Measurements from ENCODE around the gene RYR1.

The RYR1 gene

GRCh38 chr19:38544569-38545315 lies 111.3 kb downstream of the RYR1 start:
- no peak for TF ChIP-seq CTCF (IDR thresholded peaks at IDR 0.05)
- Histone ChIP-seq H3K4me3 (ENCODE audit: low read depth in 1 of 2, low read length in 1 of 2) (no peak overlapping the region), H3K27me3 (peaks cover 10% of the 10 kb centered on the region), H3K4me1 (ENCODE audit: control insufficient read depth in 1 of 2, insufficient read depth in 1 of 2, low read depth in 1 of 2, low read length in 1 of 2) (no peaks in the 10 kb centered on the region), H3K9me3 (no peaks in the 10 kb centered on the region), H3K27ac (no peak overlapping the region), H3K36me3 (no peaks in the 10 kb centered on the region)

DNA sequence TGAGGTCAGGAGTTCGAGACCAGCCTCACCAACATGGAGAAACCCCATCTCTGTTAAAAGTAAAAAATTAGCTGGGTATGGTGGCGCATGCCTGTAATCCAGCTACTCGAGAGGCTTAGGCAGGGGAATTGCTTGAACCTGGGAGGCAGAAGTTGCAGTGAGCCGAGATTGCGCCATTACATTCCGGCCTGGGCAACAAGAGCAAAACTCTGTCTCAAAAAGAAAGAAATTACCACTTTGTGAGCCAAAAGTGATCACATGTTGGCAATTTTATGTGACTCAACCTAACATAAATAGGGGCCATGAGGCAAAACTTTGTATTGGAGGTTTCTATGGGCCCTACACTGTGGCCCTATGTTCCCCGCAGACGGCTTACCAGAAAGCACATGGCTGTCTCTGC lies 112.1 kb downstream of the RYR1 start:
- Histone ChIP-seq H3K4me3 (ENCODE audit: low read depth in 1 of 2, low read length in 1 of 2) (no peak overlapping the region), H3K36me3 (no peaks in the 10 kb centered on the region), H3K27ac (no peak overlapping the region), H3K9me3 (no peaks in the 10 kb centered on the region), H3K4me1 (ENCODE audit: control insufficient read depth in 1 of 2, insufficient read depth in 1 of 2, low read depth in 1 of 2, low read length in 1 of 2) (no peaks in the 10 kb centered on the region), H3K27me3 (peaks cover 10% of the 10 kb centered on the region)
- no peak for TF ChIP-seq CTCF (IDR thresholded peaks at IDR 0.05)

DNA sequence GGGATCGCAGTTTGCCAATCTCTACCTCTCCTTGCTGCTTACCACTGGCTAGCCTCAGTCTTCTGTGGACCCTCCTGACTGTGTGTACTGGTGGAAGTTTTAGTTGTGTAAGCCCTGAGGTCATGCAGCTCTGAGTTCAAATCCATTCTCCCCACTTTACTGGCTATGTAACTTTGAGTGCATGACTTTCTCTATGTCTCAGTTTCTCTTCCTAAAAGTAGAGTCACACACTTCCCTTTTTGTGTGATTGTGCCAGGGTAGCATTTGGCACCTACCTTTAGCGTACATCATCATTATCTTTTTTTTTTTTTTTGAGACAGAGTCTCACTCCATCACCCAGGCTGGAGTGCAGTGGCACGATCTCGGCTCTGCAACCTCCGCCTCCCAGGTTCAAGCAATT lies 113.9 kb downstream of the RYR1 start:
- no peak overlapping the region for H3K4me3 ChIP-seq (ENCODE audit: low read depth in 1 of 2, low read length in 1 of 2)
- H3K27ac ChIP-seq: no peak overlapping the region
- no peaks in the 10 kb centered on the region for H3K36me3 ChIP-seq
- H3K9me3 ChIP-seq: no peaks in the 10 kb centered on the region
- TF ChIP-seq CTCF (IDR thresholded peaks at IDR 0.05): no peak
- peaks cover 5% of the 10 kb centered on the region for H3K27me3 ChIP-seq
- no peaks in the 10 kb centered on the region for H3K4me1 ChIP-seq (ENCODE audit: control insufficient read depth in 1 of 2, insufficient read depth in 1 of 2, low read depth in 1 of 2, low read length in 1 of 2)

DNA sequence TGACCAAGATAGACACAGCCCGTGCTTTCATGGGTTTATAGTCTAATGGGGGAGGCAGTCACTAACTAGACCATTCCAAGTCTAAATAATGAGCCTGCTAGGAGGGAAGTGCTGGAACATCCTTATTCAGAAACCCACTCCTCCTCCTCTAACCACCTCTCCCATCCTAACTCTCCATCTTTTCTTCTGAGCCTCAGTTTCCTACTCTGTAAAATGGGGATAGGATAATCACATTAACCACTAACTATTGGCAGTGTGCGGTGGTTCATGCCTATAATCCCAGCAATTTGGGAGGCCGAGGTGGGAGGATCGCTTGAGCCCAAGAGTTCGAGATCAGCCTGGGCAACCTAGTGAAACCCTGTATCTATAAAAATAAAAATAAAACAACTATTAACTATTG lies 115.6 kb downstream of the RYR1 start:
- Histone ChIP-seq H3K4me3 (ENCODE audit: low read depth in 1 of 2, low read length in 1 of 2) (no peak overlapping the region), H3K36me3 (no peaks in the 10 kb centered on the region), H3K4me1 (ENCODE audit: control insufficient read depth in 1 of 2, insufficient read depth in 1 of 2, low read depth in 1 of 2, low read length in 1 of 2) (no peaks in the 10 kb centered on the region), H3K27me3 (peaks cover 9% of the 10 kb centered on the region), H3K27ac (no peak overlapping the region), H3K9me3 (no peaks in the 10 kb centered on the region)
- no peak for TF ChIP-seq CTCF (IDR thresholded peaks at IDR 0.05)

DNA sequence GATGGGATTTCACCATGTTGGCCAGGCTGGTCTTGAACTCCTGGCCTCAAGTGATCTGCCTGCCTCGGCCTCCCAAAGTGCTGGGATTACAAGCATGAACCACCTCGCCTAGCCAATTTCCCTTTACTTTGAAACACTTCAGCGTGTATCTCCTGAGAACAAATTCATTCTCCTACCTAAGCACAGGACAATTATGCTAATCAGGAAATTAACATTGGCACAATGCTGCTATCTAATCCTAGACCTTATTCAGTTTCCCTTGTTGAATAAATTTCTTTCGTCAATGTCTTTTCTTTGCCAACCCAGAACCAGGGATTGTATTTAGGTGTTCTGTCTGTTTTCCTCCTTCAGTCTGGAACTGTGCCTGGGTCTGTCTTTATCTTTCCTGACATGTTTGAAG lies 116.5 kb downstream of the RYR1 start:
- Histone ChIP-seq H3K4me1 (ENCODE audit: control insufficient read depth in 1 of 2, insufficient read depth in 1 of 2, low read depth in 1 of 2, low read length in 1 of 2) (no peaks in the 10 kb centered on the region), H3K27me3 (peaks cover 18% of the 10 kb centered on the region), H3K27ac (no peak overlapping the region), H3K4me3 (ENCODE audit: low read depth in 1 of 2, low read length in 1 of 2) (no peak overlapping the region), H3K9me3 (no peaks in the 10 kb centered on the region), H3K36me3 (no peaks in the 10 kb centered on the region)
- TF ChIP-seq CTCF (IDR thresholded peaks at IDR 0.05): no peak

Measured in neutrophil (primary cell).